GM19328 (cell line): ENCODE results near the gene CAVIN3.

Experiments
- ATAC-seq: cut with Tn5 transposase; IDR thresholded peaks from one replicate; pipeline ENCODE4 v1.9.1; 2021; ENCODE audit warnings: mild to moderate bottlenecking, moderate library complexity; ENCODE audit not compliant: unreplicated experiment

The CAVIN3 gene

DNA sequence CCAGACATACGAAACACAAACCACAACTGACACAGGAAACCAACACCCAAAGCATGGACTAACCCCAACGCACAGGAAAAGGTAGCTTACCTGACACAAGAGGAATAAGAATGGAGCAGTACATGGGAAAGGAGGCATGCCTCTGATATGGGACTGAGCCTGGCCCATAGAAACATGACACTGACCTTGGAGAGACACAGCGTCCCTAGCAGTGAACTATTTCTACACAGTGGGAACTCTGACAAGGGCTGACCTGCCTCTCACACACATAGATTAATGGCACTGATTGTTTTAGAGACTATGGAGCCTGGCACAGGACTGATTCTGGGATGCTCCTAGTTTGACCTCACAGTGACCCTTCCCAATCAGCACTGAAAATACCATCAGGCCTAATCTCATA is 48.7 kb downstream of the CAVIN3 start:
- no peak for ATAC-seq

DNA sequence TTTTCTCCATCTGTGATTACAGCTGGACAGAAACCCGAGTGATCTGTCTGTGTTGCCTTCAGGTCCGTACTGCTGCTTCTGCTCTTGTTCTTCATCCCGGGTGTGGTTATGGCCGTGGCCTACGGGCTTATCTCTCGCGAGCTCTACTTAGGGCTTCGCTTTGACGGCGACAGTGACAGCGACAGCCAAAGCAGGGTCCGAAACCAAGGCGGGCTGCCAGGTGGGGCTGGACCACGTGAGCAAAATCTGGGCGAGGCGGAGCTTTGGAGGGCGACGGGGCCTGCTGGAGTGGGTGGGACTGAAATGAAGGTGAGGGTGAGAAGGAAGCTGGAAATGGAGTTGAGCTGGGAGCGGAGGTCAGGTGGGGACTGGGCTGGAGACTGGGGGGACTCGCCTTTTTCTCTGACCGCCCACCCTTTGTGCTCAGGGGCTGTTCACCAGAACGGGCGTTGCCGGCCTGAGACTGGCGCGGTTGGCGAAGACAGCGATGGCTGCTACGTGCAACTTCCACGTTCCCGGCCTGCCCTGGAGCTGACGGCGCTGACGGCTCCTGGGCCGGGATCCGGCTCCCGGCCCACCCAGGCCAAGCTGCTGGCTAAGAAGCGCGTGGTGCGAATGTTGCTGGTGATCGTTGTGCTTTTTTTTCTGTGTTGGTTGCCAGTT is 49.6 kb downstream of the CAVIN3 start:
- no peak for ATAC-seq

DNA sequence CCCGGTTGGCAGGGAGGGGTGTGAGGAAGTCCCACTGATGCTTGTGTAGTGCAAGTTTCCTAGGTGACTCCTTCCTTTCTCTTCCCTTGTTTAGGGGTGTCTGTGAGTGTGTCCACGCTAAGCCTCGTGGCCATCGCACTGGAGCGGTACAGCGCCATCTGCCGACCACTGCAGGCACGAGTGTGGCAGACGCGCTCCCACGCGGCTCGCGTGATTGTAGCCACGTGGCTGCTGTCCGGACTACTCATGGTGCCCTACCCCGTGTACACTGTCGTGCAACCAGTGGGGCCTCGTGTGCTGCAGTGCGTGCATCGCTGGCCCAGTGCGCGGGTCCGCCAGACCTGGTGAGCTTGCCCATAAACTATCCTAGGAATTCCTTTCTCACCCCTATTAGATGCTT is 50.3 kb downstream of the CAVIN3 start:
- no peak for ATAC-seq
